Chondrocyte (in vitro differentiated cells): Measurements from ENCODE around the gene GCC2. TPM values are rescaled to one million over a fixed set of nuclear protein-coding genes. Genes with fewer than 3 reads are reported as not detected.
A peak's percentile ranks its signal among the peaks of the same experiment; 100 is the strongest.
"Not testable (repeated sequence)": the region's sequence is repeated elsewhere in the genome, so short reads cannot be mapped to it uniquely, and the experiment has no call there.

Experiments
- DNase-seq: peaks from one replicate; pipeline ENCODE4 v3.0.0; 2021; ENCODE audit warnings: mixed read lengths, low spot score
- H3K27ac Mint-ChIP-seq: one replicate; pipeline ENCODE4 v1.8.0; 2021; ENCODE audit warnings: mild to moderate bottlenecking, moderate library complexity, mixed read lengths; ENCODE audit not compliant: unreplicated experiment
- H3K27me3 Mint-ChIP-seq: 2 replicates; pipeline ENCODE4 v1.8.0; 2021; ENCODE audit warnings: low read depth, mixed read lengths
- H3K36me3 Mint-ChIP-seq: 2 replicates; pipeline ENCODE4 v1.8.0; 2021; ENCODE audit warnings: low read depth, mixed read lengths
- H3K4me1 Mint-ChIP-seq: 2 replicates; pipeline ENCODE4 v1.8.0; 2021; ENCODE audit warnings: low read depth, mild to moderate bottlenecking, mixed read lengths
- H3K4me3 Mint-ChIP-seq: one replicate; pipeline ENCODE4 v1.8.0; 2021; ENCODE audit warnings: mild to moderate bottlenecking, moderate library complexity, mixed read lengths; ENCODE audit not compliant: unreplicated experiment
- H3K9me3 Mint-ChIP-seq: 2 replicates; pipeline ENCODE4 v1.8.0; 2021; ENCODE audit warnings: low read depth, mixed read lengths
- CTCF ChIP-seq: fragments of 200-600 bp; sonication (generic); IDR thresholded peaks from 2 replicates; pipeline ENCODE4 v1.5.0; 2021; ENCODE audit warnings: antibody characterized with exemption, mild to moderate bottlenecking, moderate library complexity
- total RNA-seq: library from RNA; stranded (reverse); gene quantifications from 3 replicates; pipeline ENCODE4 v1.2.1, GENCODE V29; 2021

Gene GCC2
- total RNA-seq, 1 donor from 2014 or later = 24.2 TPM

- H3K4me1 Mint-ChIP-seq = peaks cover 26% of the 10 kb centered on the region
- peak overlapping the region; percentile 11 for H3K4me3 Mint-ChIP-seq
- H3K9me3 Mint-ChIP-seq = no peaks in the 10 kb centered on the region
- peak; percentile 52 for TF ChIP-seq CTCF
- peaks cover 7% of the 10 kb centered on the region for H3K36me3 Mint-ChIP-seq
- no peaks in the 10 kb centered on the region for H3K27me3 Mint-ChIP-seq
- peak overlapping the region; percentile 95 for H3K27ac Mint-ChIP-seq
- no peak for DNase-seq
Observed at GRCh38 chr2:108492364-108492763, 43.4 kb downstream of the GCC2 start.

- H3K9me3 Mint-ChIP-seq, H3K27ac Mint-ChIP-seq, DNase-seq, H3K4me3 Mint-ChIP-seq, H3K27me3 Mint-ChIP-seq: not testable (repeated sequence)
- Mint-ChIP-seq H3K4me1 (peaks cover 24% of the 10 kb centered on the region), H3K36me3 (peaks cover 11% of the 10 kb centered on the region)
Observed at GRCh38 chr2:108496167-108496566, 47.2 kb downstream of the GCC2 start.

DNA sequence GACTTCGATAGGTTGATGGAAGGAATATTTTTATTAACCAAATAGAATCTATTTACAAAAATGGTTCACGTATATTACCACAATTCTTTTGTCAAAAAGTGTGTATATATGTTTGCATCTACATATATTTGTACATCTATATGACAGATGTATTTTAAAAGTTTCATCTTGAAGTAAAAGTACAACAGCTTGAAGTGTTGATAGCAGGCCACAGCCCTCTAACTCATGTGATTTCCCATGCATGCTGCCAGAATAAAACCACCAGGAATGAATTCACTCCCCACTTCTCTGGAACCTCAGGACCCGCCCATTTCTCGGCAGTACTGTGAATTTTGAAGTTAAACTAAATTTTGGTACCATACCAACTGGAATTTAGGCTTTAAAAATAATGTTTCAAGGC lies 58.6 kb downstream of the GCC2 start:
- not testable (repeated sequence) for DNase-seq, H3K9me3 Mint-ChIP-seq, H3K4me3 Mint-ChIP-seq, H3K27me3 Mint-ChIP-seq
- Mint-ChIP-seq H3K4me1 (peaks cover 20% of the 10 kb centered on the region), H3K36me3 (peaks cover 17% of the 10 kb centered on the region), H3K27ac (peak overlapping the region; percentile 54)

DNA sequence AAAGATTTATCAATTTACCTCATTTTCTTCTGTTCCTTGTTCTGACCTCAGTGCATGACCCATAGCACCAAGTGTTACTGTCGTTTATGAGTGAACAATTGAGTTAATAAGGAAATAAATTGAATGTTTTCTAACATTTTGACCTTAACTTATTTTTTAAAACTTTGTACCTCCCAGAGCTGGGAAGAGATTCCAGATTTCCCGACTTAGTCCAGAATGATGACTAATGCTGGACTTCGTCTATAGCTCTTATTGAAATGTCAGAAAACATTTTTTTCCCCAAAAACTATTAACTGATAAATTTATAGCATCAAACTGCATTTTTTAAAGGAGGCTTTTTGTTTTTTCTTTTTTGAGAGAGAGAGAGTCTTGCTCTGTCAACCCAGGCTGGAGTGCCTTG lies 63.4 kb downstream of the GCC2 start:
- not testable (repeated sequence) for H3K36me3 Mint-ChIP-seq, H3K9me3 Mint-ChIP-seq, H3K4me3 Mint-ChIP-seq, H3K27me3 Mint-ChIP-seq, DNase-seq
- peaks cover 15% of the 10 kb centered on the region for H3K4me1 Mint-ChIP-seq
- H3K27ac Mint-ChIP-seq = peak overlapping the region; percentile 54

GRCh38 chr2:108514478-108514877 lies 65.5 kb downstream of the GCC2 start:
- H3K4me3 Mint-ChIP-seq, H3K36me3 Mint-ChIP-seq, H3K27me3 Mint-ChIP-seq, H3K4me1 Mint-ChIP-seq, H3K9me3 Mint-ChIP-seq, DNase-seq: not testable (repeated sequence)
- H3K27ac Mint-ChIP-seq = peak overlapping the region; percentile 59

DNA sequence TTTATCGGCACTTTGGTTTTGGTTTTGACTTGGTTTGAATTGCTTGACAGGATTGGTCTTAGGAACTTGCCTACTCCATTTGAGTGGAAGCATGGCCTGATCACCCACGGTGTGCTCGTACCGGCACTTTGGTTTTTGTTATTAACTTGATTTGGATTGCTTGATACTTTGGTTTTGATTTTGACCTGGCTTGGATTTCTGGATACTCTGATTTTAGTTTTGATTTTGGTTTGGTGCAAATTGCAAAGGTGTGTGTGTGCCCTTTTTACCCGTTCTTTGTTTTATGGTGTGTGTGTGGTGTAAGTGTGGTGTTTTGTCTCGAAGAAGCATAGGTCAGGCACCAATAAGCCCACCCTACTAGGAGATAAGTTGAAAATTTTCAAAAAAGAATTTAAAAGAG lies 75.7 kb downstream of the GCC2 start:
- H3K9me3 Mint-ChIP-seq, H3K27me3 Mint-ChIP-seq, H3K36me3 Mint-ChIP-seq, DNase-seq, H3K4me1 Mint-ChIP-seq, H3K27ac Mint-ChIP-seq, H3K4me3 Mint-ChIP-seq: not testable (repeated sequence)

DNA sequence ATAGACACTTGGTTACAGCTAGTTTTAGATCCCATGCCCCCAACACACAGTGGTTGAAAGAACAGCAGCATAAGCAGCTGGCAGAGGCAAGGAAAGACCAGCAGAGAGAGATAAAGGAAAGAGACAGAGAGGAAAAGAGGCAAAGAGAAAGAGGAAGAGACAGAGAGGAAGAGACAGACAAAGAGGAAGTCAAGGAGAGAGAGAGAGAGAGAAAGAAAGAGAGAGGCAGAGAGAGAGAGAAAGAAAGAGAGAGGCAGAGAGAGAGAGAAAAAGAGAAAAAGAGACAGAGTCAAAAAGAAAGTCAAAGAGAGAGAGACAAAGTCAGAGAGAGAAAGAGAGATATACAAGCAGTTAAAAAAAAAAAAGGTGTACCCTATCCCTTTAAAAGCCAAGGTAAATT lies 76.3 kb downstream of the GCC2 start:
- H3K36me3 Mint-ChIP-seq, H3K4me3 Mint-ChIP-seq, H3K27ac Mint-ChIP-seq, DNase-seq, H3K4me1 Mint-ChIP-seq, H3K27me3 Mint-ChIP-seq, H3K9me3 Mint-ChIP-seq: not testable (repeated sequence)

DNA sequence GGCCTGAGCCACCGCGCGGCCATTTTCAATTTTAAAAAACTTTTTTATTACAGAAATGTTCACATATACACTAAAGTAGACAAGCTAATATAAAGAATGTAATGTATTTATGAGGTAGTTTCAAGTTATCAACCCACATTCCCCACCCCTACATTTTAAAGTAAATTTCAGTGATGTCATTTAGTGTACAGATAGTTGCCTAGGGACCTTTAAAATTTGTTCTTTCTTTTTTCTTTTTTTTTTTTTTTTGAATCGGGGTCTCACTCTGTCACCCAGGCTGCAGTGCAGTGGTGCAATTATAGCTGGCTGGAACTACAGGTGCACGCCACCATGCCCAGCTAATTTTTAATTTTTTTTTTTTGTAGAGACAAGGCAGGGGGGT lies 82.7 kb downstream of the GCC2 start:
- Mint-ChIP-seq H3K36me3 (no peaks in the 10 kb centered on the region), H3K4me3 (no peak overlapping the region), H3K9me3 (no peaks in the 10 kb centered on the region), H3K27me3 (no peaks in the 10 kb centered on the region), H3K4me1 (peaks cover 21% of the 10 kb centered on the region), H3K27ac (no peak overlapping the region)
- no peak for DNase-seq
- no peak for TF ChIP-seq CTCF
